ENCODE results near the gene CDH1.
A peak's percentile ranks its signal among the peaks of the same experiment; 100 is the strongest.
"Not testable (repeated sequence)": the region's sequence is repeated elsewhere in the genome, so short reads cannot be mapped to it uniquely, and the experiment has no call there.

The CDH1 gene

DNA sequence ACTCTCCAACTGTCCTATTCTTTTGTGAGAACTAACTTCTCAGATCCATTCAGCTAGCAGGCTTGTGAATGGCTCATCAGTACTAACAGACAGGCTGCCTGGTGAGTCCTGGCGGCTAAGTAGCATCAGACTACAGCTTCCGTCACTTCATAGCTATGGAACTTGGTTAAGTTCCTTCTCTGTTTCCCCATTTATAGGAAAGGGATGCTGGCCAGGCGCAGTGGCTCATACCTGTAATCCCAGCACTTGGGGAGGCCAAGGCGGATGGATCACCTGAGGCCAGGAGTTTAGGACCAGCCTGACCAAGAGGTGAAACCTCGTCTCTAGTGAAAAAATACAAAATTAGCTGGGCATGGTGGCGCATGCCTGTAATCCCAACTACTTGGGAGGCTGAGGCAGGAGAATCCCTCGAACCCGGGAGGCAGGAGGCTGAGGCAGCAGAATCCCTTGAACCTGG, 56.3 kb downstream of the CDH1 start:
- DNase-seq, result no peak

DNA sequence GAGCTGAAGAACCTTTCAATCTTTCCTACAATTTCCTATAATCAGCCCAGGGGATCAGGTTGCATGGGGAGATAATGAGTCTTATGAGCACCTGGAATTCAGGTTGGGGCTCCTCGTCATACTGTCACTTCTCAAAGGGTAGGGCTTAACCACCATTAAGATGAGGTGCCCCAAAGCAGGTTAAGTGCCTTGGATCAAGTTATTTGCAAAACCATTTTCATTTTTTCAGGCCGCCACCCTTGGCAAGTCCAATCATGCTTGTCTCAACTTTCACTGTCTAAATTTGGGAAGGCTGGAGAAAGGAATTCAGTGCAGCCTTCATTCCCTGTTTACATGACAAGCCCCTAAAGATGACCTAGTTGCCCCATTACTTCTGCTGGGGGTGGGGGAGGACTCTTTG, 61.3 kb downstream of the CDH1 start:
- no peak for DNase-seq

DNA sequence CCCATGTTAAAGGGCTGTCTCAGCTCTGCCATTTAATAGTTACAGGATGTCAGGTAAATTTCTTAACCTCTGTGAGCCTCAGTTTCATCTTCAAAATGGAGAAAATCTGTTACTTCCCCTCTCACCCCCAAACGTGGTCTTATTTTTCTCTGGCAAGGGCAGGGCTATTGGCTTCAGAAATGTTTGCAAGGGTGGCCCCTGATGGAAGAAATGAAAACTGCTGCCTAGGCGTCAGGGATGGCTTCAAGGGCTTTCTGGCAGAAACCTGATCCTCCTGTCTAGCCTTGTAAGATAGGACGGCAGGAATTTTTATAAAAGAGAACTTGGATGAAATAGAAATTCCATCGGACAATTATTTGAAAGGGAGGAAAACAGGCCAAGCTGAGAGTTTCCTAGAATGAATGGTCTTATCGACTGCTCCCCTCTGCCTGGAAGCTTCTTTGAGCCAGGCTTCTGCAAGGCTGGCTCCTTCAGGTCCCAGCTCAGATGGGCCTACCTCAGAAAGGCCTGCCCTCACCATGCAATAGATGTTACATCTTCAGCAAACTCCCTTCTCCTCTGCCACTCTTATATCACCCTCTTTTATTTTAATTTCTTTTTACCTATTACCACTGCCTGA, 63.3 kb downstream of the CDH1 start:
- DNase-seq, result peak; percentile 85

GRCh38 chr16:68802190-68802589, 65.1 kb downstream of the CDH1 start:
- peak; percentile 83 for DNase-seq

DNA sequence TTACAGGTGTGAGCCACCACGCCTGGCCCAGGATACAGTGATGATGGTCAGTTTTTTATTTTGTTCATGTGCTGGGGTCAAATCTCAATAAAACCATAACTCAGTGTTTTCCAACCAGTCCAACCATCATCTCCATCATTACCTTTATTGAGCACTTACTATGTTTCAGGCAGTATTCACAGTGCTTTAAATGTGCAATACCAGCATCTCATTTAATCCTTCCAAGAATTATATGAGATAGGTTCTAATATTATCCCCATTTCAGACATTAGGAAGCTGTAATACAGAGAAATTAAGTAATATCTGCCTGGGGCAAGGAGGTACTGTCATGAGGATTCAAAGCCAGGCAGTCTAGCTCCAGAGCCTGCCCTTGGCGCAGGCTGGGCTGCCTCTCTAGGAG, 69.3 kb downstream of the CDH1 start:
- no peak for DNase-seq

DNA sequence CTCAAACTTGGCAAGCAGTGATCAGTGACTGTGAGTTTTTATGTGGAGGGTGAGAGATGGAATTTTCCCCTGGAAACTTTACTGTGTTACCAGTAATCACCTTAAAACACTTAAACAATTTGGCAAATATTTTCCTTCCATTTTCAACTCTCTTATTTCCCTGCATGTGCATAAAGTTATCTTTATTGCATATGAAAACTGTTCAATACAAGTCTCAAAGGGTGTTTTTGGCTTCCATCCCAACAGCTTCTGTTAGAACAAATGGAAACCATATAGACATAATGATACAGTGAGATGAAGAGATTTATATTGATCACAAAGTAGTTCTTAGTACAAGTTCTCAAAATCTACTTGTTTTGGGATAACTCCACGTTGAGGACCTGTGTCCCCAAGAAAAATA, 69.9 kb downstream of the CDH1 start:
- no peak for DNase-seq

DNA sequence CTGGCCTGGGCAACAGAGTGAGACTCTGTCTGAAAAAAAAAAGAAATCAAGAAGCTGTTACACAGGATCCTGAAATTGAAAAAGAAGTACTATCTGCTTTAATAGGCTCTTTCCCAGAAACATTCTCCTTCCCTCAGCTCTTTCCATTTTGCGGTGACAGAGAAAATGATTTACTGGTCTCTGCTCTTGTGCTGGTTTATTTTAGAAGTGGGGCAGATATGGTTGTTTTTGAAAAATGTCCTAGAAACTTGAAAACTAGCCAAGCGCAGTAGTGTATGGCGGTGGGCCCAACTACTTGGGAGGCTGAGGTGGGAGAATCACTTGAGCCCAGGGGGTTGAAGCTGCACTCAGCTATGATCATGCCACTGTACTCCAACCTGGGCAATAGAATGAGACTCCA, 77.4 kb downstream of the CDH1 start:
- no peak for DNase-seq

DNA sequence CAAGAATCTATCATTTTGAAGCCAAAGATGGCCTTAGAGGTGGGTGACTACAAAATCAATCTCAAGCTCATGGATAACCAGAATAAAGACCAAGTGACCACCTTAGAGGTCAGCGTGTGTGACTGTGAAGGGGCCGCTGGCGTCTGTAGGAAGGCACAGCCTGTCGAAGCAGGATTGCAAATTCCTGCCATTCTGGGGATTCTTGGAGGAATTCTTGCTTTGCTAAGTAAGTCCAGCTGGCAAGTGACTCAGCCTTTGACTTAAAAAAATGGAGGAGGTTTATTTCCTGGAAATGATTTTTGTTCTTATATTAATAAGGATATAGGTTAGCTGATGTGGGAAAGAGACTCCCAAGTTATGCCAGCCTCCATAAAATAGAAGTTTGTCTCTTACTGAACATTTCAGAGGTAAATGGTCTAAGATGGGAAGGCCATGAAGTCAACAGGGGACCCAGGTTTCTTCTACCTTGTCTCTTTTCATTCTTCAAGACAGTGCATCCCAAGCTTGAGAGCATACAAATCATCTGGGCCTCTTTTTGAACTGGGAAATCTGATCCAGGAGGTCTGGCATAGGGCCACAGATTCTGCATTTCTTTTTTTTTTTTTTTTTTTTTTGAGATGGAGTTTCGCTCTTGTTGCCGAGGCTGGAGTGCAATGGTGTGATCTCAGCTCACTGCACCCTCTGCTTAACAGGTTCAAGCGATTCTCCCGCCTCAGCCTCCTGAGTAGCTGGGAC, 86.5 kb downstream of the CDH1 start:
- peak; percentile 91 for DNase-seq

- no peak for DNase-seq
Observed at GRCh38 chr16:68825427-68825826, 88.3 kb downstream of the CDH1 start.

DNA sequence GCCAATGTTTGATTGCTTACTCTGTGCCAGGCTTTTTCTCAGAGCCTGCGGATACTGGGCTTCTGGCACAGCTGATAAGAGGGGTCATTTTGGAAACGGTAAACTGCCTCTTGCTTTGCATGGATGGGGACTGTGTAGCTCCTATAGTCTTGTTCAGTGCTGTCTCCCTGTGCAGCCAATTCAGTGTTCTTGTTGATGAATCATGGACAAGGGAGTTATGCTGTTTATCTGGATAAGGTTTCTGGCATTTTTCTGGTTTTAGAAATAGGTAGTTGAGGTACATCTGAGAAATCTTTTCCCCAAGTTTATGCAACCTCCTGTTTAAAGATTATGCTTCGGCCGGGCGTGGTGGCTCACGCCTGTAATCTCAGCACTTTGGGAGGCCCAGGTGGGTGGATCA, 89.6 kb downstream of the CDH1 start:
- no peak for DNase-seq

GRCh38 chr16:68833251-68833650, 96.2 kb downstream of the CDH1 start:
- DNase-seq, result no peak

- no peak for DNase-seq
Observed at GRCh38 chr16:68834550-68834949, 97.5 kb downstream of the CDH1 start.

DNA sequence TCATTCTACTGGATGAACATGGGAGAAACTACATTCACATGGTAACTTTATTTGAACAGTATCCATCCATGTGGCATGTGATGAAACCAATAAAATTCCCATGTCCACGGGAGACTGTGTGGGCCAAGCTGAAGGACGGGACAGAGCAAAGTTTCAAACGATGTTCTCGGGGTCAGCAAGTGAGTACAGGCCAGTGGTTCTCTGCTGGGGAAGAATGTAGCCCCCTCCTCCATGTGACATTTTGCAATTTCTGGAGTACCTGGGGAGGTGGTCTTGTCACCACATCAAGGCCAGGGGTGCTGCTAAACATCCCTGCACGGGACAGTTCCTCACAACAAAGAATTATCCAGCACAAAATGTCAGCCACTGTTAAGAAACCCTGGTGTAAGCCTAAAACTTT, 98.9 kb downstream of the CDH1 start:
- no peak for DNase-seq

- DNase-seq, result no peak
Observed at GRCh38 chr16:68839831-68840230, 102.7 kb downstream of the CDH1 start.

DNA sequence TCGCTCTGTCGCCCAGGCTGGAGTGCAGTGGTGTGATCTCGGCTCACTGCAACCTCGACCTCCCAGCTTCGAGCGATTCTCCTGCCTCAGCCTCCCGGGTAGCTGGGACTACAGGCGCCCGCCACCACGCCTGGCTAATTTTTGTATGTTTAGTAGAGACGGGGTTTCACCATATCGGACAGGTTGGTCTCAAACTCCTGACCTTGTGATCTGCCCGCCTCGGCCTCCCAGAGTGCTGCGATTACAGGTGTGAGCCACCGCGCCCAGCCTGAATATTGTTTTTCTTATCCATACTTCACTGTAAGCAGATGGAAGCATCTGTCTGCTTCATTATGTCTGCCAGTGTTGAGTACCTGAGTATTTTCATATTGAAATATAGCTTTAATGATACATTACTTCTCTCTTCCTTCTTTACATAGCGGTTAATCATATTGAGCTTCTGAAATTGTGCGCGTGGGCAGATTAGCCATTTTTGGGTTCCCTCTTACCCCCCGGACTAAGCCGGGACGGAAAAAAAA, 105.9 kb downstream of the CDH1 start:
- not testable (repeated sequence) for DNase-seq

DNA sequence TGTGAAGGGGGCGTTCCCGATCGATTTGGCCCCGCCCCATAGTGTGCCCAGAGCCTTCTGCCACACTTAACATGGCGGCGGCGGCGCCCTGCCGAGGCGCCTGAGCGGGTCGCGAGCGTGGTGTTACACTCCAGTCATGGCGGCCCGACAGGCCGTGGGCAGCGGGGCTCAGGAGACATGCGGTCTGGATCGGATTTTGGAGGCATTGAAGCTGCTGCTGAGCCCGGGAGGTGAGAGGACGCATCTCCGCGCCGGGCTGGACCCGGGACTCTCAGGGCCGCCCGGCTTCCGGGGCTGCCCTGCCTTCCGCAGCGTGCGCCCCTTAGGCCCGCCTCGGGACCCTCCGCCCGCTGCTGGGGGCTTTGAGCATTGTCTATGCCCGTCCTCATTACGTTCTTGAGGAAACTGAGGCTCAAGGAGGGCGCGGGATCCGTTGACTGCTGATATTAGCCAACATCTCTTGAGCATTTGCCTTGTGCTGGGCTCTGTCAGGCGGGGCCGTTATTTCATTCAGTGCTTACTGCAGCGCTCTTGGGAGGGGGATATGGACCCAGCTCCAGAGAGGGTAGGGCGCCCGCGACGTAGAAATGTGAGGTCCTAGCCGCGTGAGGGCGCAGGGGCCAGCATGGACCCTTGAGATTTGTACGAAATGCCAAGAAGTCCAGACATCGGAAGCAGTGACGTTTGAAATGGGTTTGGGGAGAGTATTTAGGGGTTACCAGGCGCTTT, 106.6 kb downstream of the CDH1 start, which contains the start of gene TANGO6:
Gene TANGO6 (plus strand): TSS at position 50 of the 729 bp plus-strand sequence. CDS start 87 bp downstream, at position 137.
- DNase-seq, result peak; percentile 79

DNA sequence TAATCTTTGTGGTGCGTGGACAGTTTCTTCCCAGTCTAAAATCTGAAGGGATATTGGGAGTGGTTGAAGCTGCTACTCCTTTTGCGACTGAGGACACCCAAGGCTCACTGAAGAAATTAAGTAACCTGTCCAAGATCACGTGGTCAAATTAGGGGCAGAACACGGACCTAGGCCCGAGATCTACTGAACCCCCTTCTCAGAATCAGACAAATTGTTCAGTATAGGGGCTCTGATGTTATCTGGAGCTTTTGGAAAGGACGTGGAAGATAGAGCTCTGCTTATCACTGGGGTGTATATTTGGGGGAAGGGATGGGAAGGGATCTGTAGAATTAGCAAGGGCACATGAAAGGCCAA, 107.1 kb downstream of the CDH1 start:
- no peak for DNase-seq

DNA sequence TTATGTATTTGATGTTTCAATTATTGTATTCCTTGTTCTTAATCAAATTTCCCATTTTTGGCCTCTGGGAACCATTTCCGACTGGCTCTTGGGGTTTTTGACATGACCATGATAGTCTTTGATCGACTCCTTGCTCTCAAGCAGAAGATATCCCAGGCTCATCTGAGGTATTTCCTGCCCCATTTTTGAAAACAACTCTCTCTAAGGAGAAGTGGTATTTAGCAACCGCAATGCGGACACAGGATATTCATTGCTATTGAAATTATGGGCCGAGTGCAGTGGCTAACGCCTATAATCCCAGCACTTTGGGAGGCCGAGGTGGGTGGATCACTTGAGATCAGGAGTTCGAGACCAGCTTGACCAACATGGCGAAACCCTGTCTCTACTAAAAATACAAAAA, 111.7 kb downstream of the CDH1 start:
- DNase-seq, result no peak

- no peak for DNase-seq
Observed at GRCh38 chr16:68850481-68850880, 113.4 kb downstream of the CDH1 start.

DNA sequence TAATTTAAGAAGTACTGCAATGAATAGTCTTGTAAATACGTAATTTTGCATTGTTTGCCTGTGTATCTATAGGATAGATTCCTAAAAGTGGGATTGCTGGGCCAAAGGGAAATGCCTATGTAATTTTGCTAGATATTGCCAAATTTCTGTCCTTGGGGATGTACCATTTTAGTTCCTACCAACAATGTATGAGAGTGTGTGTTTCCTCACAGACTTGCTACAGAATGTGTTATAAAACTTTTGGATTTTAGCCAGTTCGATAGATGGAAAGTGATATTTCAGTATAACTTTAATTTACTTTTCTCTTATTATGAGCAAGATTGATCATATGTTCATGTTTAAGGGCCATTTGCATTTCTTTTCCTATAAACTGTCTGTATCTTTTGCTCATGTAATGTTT, 114.5 kb downstream of the CDH1 start:
- no peak for DNase-seq

DNA sequence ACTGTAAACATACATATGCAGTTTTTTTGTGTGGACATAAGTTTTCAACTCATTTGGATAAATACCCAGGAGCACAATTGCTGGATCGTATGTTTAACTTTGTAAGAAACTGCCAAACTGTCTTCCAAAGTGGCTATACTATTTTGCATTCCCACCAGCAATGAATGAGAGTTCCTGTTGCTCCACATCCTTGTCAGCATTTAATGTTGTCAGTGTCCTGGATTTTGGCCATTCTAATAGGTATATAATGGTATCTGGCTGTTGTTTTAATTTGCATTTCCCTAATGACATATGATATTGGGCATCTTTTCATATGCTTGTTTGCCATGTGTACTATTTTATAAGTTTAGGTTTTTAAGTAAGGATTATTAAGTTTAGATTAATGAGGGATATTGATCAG, 120.4 kb downstream of the CDH1 start:
- no peak for DNase-seq

DNA sequence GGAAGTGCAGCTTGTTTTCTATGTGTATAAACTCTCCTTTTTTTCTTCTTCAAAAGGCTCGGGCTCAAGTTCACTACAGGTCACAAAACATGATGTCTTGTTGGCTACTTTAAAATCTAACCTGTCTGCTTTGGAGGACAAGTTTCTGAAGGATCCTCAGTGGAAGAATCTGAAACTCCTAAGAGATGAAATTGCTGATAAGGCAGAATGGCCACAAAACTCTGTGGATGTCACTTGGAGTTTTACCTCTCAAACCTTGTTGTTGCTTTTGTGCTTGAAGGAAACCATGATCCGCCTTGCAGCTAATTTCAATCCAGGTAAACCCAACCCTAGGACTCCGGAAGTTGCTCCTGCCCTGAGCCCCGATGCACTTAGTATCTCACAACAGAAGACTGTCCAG, 122.7 kb downstream of the CDH1 start:
- DNase-seq, result no peak

- DNase-seq, result no peak
Observed at GRCh38 chr16:68860978-68861892, 124.1 kb downstream of the CDH1 start.

Data from fibroblast of skin of right quadriceps (primary cell).